Ishikawa (cell line): ENCODE data around the gene FAM135A.

ENCODE experiments used
- CEBPB ChIP-seq: IDR thresholded peaks from 2 replicates; pipeline ENCODE4 v1.6.1; 2012
- CREB1 ChIP-seq: IDR thresholded peaks from 2 replicates; pipeline ENCODE4 v1.6.1; 2012; ENCODE audit warnings: low read depth
- EGR1 ChIP-seq: IDR thresholded peaks from 2 replicates; pipeline ENCODE4 v1.6.1; 2012
- EP300 ChIP-seq: IDR thresholded peaks from 2 replicates; pipeline ENCODE4 v1.6.1; 2012; ENCODE audit warnings: borderline replicate concordance
- FOXM1 ChIP-seq: IDR thresholded peaks from 2 replicates; pipeline ENCODE4 v1.6.1; 2012; ENCODE audit warnings: low read depth, borderline replicate concordance
- MAX ChIP-seq: IDR thresholded peaks from 2 replicates; pipeline ENCODE4 v1.6.1; 2012
- NFIC ChIP-seq: IDR thresholded peaks from 2 replicates; pipeline ENCODE4 v1.6.1; 2012
- RAD21 ChIP-seq: IDR thresholded peaks from 2 replicates; pipeline ENCODE4 v1.6.1; 2012; ENCODE audit warnings: low read depth
- TAF1 ChIP-seq: IDR thresholded peaks from 2 replicates; pipeline ENCODE4 v1.6.1; 2012; ENCODE audit warnings: low read depth, mild to moderate bottlenecking
- TCF12 ChIP-seq: IDR thresholded peaks from 2 replicates; pipeline ENCODE4 v1.6.1; 2012; ENCODE audit warnings: low read depth
- TEAD4 ChIP-seq: IDR thresholded peaks from 2 replicates; pipeline ENCODE4 v1.6.1; 2012
- USF1 ChIP-seq: IDR thresholded peaks from 2 replicates; pipeline ENCODE4 v1.6.1; 2012
- YY1 ChIP-seq: IDR thresholded peaks from 2 replicates; pipeline ENCODE4 v1.6.1; 2012; ENCODE audit warnings: low read depth
- ZBTB7A ChIP-seq: IDR thresholded peaks from 2 replicates; pipeline ENCODE4 v1.6.1; 2012; ENCODE audit warnings: low read depth
- TF ChIP-seq, protein P1 (sequence below): IDR thresholded peaks from 2 replicates; pipeline ENCODE4 v1.6.1; 2012; ENCODE audit warnings: low read depth, mild to moderate bottlenecking

FAM135A gene

DNA sequence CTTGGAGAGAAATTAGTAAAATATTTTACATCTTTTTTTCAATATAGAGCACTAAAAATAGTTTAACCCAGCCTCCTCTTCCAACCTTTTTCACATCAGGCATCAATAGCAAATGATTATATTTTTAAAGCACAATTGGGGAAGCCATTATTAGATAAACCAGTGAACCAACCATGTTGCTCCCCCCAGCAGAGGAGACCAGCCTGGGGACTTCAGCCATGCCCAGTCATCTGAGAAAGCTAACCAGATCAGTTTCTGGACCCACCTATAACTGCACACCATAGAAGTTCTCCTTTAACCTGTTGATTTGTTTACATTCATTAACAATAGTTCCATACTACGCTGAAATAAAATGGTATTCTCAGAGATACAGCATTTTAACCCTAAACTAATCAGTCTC is 139.7 kb downstream of the FAM135A start:
- no peak for TF ChIP-seq MAX
- no peak for TF ChIP-seq EGR1
- TF ChIP-seq, protein P1, sequence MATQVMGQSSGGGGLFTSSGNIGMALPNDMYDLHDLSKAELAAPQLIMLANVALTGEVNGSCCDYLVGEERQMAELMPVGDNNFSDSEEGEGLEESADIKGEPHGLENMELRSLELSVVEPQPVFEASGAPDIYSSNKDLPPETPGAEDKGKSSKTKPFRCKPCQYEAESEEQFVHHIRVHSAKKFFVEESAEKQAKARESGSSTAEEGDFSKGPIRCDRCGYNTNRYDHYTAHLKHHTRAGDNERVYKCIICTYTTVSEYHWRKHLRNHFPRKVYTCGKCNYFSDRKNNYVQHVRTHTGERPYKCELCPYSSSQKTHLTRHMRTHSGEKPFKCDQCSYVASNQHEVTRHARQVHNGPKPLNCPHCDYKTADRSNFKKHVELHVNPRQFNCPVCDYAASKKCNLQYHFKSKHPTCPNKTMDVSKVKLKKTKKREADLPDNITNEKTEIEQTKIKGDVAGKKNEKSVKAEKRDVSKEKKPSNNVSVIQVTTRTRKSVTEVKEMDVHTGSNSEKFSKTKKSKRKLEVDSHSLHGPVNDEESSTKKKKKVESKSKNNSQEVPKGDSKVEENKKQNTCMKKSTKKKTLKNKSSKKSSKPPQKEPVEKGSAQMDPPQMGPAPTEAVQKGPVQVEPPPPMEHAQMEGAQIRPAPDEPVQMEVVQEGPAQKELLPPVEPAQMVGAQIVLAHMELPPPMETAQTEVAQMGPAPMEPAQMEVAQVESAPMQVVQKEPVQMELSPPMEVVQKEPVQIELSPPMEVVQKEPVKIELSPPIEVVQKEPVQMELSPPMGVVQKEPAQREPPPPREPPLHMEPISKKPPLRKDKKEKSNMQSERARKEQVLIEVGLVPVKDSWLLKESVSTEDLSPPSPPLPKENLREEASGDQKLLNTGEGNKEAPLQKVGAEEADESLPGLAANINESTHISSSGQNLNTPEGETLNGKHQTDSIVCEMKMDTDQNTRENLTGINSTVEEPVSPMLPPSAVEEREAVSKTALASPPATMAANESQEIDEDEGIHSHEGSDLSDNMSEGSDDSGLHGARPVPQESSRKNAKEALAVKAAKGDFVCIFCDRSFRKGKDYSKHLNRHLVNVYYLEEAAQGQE = no peak
- TF ChIP-seq USF1 = no peak
- TF ChIP-seq TCF12 = no peak
- TF ChIP-seq RAD21 = no peak
- no peak for TF ChIP-seq TAF1
- TF ChIP-seq TEAD4 = no peak
- TF ChIP-seq CREB1 = no peak
- TF ChIP-seq CEBPB = no peak
- no peak for TF ChIP-seq FOXM1
- no peak for TF ChIP-seq YY1
- no peak for TF ChIP-seq NFIC
- no peak for TF ChIP-seq ZBTB7A
- TF ChIP-seq EP300 = no peak

DNA sequence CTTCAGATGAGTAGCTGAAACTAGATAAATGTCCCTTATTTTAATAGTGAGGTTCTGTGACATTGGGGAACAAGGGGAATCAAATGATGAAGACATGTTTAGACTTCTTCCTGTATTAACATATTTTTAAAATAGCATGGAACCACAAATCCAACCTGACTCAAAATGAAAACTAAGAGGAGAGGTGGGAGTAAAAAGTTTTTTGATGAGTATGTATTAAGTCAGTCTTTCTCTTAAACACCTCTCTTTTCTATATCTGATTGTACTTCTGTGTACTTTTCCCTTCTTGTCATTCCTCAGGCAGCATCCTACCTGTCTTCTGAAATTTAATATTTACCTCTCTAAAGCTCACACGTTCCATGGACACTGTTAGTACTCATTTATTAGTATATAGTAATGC is 144.7 kb downstream of the FAM135A start:
- TF ChIP-seq, protein P1 = no peak
- TF ChIP-seq EGR1 = no peak
- TF ChIP-seq TAF1 = no peak
- no peak for TF ChIP-seq TCF12
- no peak for TF ChIP-seq ZBTB7A
- TF ChIP-seq MAX = no peak
- no peak for TF ChIP-seq NFIC
- no peak for TF ChIP-seq EP300
- no peak for TF ChIP-seq YY1
- TF ChIP-seq CEBPB = no peak
- no peak for TF ChIP-seq RAD21
- no peak for TF ChIP-seq USF1
- TF ChIP-seq CREB1 = no peak
- TF ChIP-seq FOXM1 = no peak
- TF ChIP-seq TEAD4 = no peak

DNA sequence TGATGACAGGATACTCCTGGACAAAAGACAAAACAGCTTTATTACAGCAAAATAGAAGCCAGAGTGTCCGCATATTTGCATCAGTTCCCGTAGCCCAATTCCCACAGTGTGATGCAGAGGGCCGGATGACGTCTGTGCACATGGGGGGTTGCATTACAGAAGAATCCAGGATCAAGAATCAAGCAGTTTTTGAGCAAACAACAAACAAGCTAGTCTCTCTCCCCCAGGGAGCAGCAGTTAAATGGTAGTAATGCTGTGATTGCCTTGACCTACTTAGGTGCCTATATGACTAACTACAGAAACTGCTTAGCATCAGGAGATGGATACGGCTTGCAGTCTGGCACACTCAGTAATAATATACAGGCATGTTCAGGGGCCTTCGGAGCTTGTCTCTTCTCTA is 150.2 kb downstream of the FAM135A start:
- TF ChIP-seq TCF12 = no peak

- TF ChIP-seq CREB1 = no peak
- TF ChIP-seq YY1 = peak; percentile 86
- TF ChIP-seq TAF1 = peak; percentile 79
- TF ChIP-seq ZBTB7A = peak; percentile 68; the same call in 1 of the 2 replicates
- TF ChIP-seq FOXM1 = no peak
- TF ChIP-seq EGR1 = 0 out of 2 replicates have a peak, but pooled peaks have one; percentile 33
- TF ChIP-seq MAX = peak; percentile 87
- peak; percentile 54 for TF ChIP-seq TCF12
Observed at GRCh38 chr6:70566751-70567382, 153.6 kb downstream of the FAM135A start, which contains the start of gene SDHAF4. SDHAF4 (plus strand) TSS chr6:70566930; CDS start chr6:70566941, 11 bp downstream.

- TF ChIP-seq, protein P1 = no peak
- TF ChIP-seq EP300 (no peak), FOXM1 (no peak), ZBTB7A (no peak)
Observed at GRCh38 chr6:70574643-70575042, 161.3 kb downstream of the FAM135A start.
